DND-41 (cell line): ENCODE results near the gene WNK1.

Source experiments
- CTCF ChIP-seq: IDR thresholded peaks from 2 replicates; pipeline ENCODE4 v1.5.1; 2012; ENCODE audit warnings: borderline replicate concordance, low read length, moderate library complexity, mild to moderate bottlenecking; ENCODE audit not compliant: poor library complexity, severe bottlenecking; ENCODE audit errors: extremely low read depth
- EZH2 ChIP-seq: IDR thresholded peaks from 3 replicates; pipeline ENCODE4 v1.6.1; 2012; ENCODE audit warnings: borderline replicate concordance, low read depth, mild to moderate bottlenecking, moderate library complexity, low read length, inconsistent platforms; ENCODE audit not compliant: severe bottlenecking

DNA sequence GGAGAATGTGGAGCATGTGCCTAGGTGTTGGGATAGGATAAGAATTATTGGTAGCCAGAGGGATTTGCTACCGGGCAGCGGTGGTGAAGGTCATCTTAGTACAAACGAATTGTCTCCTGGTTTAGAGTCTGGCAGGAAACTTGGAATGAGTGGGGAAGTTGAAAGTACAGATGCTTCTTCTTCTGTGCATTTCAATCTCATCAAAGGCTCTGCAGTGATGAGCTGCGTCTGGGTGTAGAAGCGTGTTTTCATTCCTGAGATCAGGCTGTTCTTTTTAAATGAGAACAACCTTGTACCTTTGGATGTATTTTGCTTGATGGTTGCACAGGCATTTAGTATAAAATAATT lies 2.1 kb downstream of the WNK1 start:
- TF ChIP-seq CTCF, result no peak
- no peak for TF ChIP-seq EZH2
